GM23248 (cell line): ENCODE measurements around the gene NCOR2.

Experiments
- EZH2 ChIP-seq: fragments of 200-600 bp; sonication (generic); IDR thresholded peaks from 2 replicates; pipeline ENCODE4 v1.6.1; 2018; ENCODE audit warnings: antibody characterized with exemption, mild to moderate bottlenecking; ENCODE audit not compliant: insufficient read depth, poor library complexity, severe bottlenecking
- EZH2phosphoT487 ChIP-seq: fragments of 200-600 bp; sonication (generic); IDR thresholded peaks from 2 replicates; pipeline ENCODE4 v1.6.1; 2018; ENCODE audit warnings: antibody characterized with exemption, moderate library complexity, mild to moderate bottlenecking, low read depth; ENCODE audit not compliant: insufficient read depth

DNA sequence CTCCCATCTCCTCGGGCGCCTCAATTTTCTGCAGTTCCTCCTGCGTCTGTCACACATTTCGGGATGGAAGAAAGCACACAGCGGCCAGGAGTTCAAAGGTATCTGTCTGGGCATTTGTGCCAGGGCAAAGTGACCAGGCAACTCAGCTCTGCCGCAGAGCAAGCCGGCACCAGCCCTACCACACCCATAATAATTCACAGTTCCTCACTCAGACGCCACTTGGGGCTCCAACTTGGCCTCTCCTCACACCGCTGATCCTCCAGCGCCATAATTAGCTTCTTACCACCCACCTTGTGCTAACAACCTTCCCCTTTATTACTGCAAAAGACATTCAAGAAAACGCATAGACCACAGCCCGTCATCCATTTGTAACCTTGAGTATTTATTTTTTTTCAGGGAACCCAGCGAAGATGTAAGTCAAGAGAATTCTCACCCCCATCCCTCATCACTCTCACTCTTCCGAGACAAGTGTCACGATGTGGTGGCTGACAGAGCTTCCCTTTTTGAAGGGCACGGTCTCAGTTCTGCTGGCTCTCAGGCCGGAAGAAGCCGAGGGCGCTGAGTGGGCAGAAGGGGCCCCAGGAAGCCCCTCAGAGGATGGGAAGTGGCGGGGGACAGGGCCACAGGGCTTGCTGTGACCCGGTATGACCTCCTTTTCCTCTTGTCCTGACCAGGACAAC, 25.2 kb upstream of the NCOR2 start:
- no peak for TF ChIP-seq EZH2
- TF ChIP-seq EZH2phosphoT487: no peak
